Body of pancreas (tissue), 4 donors: ENCODE data around the gene DLG2. TPM values are rescaled to one million over a fixed set of nuclear protein-coding genes. Genes with fewer than 3 reads are reported as not detected.

Experiments
- ATAC-seq: fragments of 150-250 bp; one replicate; pipeline ENCODE4 v1.9.1; 2016
- DNase-seq, 4 donors: peaks; one replicate each; pipeline ENCODE4 v3.0.0-alpha.2; 2019
- H3K27ac ChIP-seq, 4 donors: fragments of 200-600 bp; sonication (generic); 1 replicate in 3 of 4; 2 replicates in 1 of 4; pipeline versions ENCODE4 v1.5.1 to v1.6.1; 2016 to 2019; ENCODE audit warnings: mild to moderate bottlenecking in 1 of 4, mixed read lengths in 1 of 4, moderate library complexity in 1 of 4
- H3K27me3 ChIP-seq, 2 donors: fragments of 200-600 bp; sonication (generic); one replicate each; pipeline ENCODE4 v1.6.0; 2016; ENCODE audit warnings: mild to moderate bottlenecking in 1 of 2
- H3K36me3 ChIP-seq, 2 donors: fragments of 200-600 bp; sonication (generic); replicated peaks in 1 of 2; 2 replicates each; pipeline ENCODE4 v1.5.1; 2016; ENCODE audit warnings: low read depth in 2 of 2; ENCODE audit not compliant: insufficient read depth in 1 of 2
- H3K4me1 ChIP-seq: fragments of 200-600 bp; sonication (generic); one replicate; pipeline ENCODE4 v1.6.0; 2016
- H3K4me3 ChIP-seq, 2 donors: fragments of 200-600 bp; sonication (generic); 1 replicate in 1 of 2; 2 replicates in 1 of 2; pipeline ENCODE4 v1.5.1; 2016 to 2019
- H3K9me3 ChIP-seq, 3 donors: fragments of 200-600 bp; sonication (generic); 1 replicate in 2 of 3; 2 replicates in 1 of 3; pipeline ENCODE4 v1.5.1; 2016
- CTCF ChIP-seq, 7 experiments: fragments of 450-650 bp in 4 of 7; fragments of 200-600 bp in 3 of 7; sonication (generic) in 3 of 7; IDR thresholded peaks; one replicate each; pipeline ENCODE4 v1.5.1; 2016 to 2019; ENCODE audit warnings: antibody characterized with exemption in 7 of 7
- POLR2A ChIP-seq, 3 donors: fragments of 450-650 bp; IDR thresholded peaks; one replicate each; pipeline ENCODE4 v1.6.1; 2016; ENCODE audit warnings: antibody characterized with exemption in 3 of 3, mild to moderate bottlenecking in 2 of 3
- whole genome bisulfite sequencing, 2 donors: methylation state at CpG; one replicate each; pipeline ENCODE4 v1.1.5; 2017; 5-methylcytosine and 5-hydroxymethylcytosine counted together
- intact Hi-C: fragments of 100-400 bp; cut with DNase I; formaldehyde crosslinking; loops from one replicate; pipeline ENCODE4 v1.15.1; 2023
- total RNA-seq, 2 donors: library from RNA; depleted of rRNA; stranded (reverse); fragments of >200 nt; gene quantifications; one replicate each; pipeline ENCODE4 v1.1.0, GENCODE V29; 2016

The DLG2 gene
- total RNA-seq, 2 donors from 2014 or later, result 6.0 to 13.2 TPM

- intact Hi-C loops, result no loop called here
Measured at GRCh38 chr11:84091212-84091986, 1535.7 kb downstream of the DLG2 start.

GRCh38 chr11:84089072-84090057 lies 1537.8 kb downstream of the DLG2 start:
- no peak for ATAC-seq
- peak in 3 of 4 donors; percentile 7 to 19 (median 10) for DNase-seq
- no peak overlapping the region for H3K27ac ChIP-seq
- H3K4me3 ChIP-seq, result no peak overlapping the region
- no peaks in the 10 kb centered on the region for H3K36me3 ChIP-seq
- 12% methylated on average over 5 of the region's 5 CpGs for WGBS, 2 donors
- H3K4me1 ChIP-seq, result no peaks in the 10 kb centered on the region
- H3K27me3 ChIP-seq, result no peaks in the 10 kb centered on the region
- intact Hi-C loops, result no loop called here
- TF ChIP-seq CTCF (IDR thresholded peaks at IDR 0.05) (no peak), POLR2A (IDR thresholded peaks at IDR 0.05) (no peak)
- no peaks in the 10 kb centered on the region for H3K9me3 ChIP-seq

More at GRCh38 chr11:84091212-84091986, 1535.7 kb downstream of the DLG2 start:
- H3K4me1 ChIP-seq, result no peaks in the 10 kb centered on the region
- WGBS, 2 donors, result 58 to 63% methylated on average over 7 of the region's 7 CpGs
- no peak overlapping the region for H3K4me3 ChIP-seq
- H3K27me3 ChIP-seq, result no peaks in the 10 kb centered on the region
- peak in 1 of 4 donors; percentile 10 for DNase-seq
- no peaks in the 10 kb centered on the region for H3K9me3 ChIP-seq
- no peak for TF ChIP-seq CTCF (IDR thresholded peaks at IDR 0.05)
- no peak for TF ChIP-seq POLR2A (IDR thresholded peaks at IDR 0.05)
- no peaks in the 10 kb centered on the region for H3K36me3 ChIP-seq
- no peak overlapping the region for H3K27ac ChIP-seq
- no peak for ATAC-seq

GRCh38 chr11:84071851-84072250 lies 1555.3 kb downstream of the DLG2 start:
- no peaks in the 10 kb centered on the region for H3K9me3 ChIP-seq
- ATAC-seq (no peak), DNase-seq (no peak)
- 71 to 73% methylated on average over 2 of the region's 2 CpGs for WGBS, 2 donors
- H3K4me3 ChIP-seq, result no peak overlapping the region
- TF ChIP-seq POLR2A (IDR thresholded peaks at IDR 0.05), result no peak
- TF ChIP-seq CTCF (IDR thresholded peaks at IDR 0.05), result no peak
- H3K4me1 ChIP-seq, result no peaks in the 10 kb centered on the region
- H3K36me3 ChIP-seq, result no peaks in the 10 kb centered on the region
- intact Hi-C loops, result no loop called here
- H3K27me3 ChIP-seq, result no peaks in the 10 kb centered on the region
- no peak overlapping the region for H3K27ac ChIP-seq

- no peak overlapping the region for H3K4me3 ChIP-seq
- no peaks in the 10 kb centered on the region for H3K9me3 ChIP-seq
- H3K4me1 ChIP-seq, result no peaks in the 10 kb centered on the region
- H3K27ac ChIP-seq, result no peak overlapping the region
- intact Hi-C loops, result no loop called here
- WGBS, 2 donors, result 36 to 75% methylated on average over 1 of the region's 1 CpG
- no peaks in the 10 kb centered on the region for H3K36me3 ChIP-seq
- DNase-seq, result no peak
- no peaks in the 10 kb centered on the region for H3K27me3 ChIP-seq
- TF ChIP-seq CTCF (IDR thresholded peaks at IDR 0.05), result no peak
- TF ChIP-seq POLR2A (IDR thresholded peaks at IDR 0.05), result no peak
- no peak for ATAC-seq
Measured at GRCh38 chr11:84069048-84069447, 1558.1 kb downstream of the DLG2 start.
